LHCN-M2 (cell line): ENCODE results near the gene IGF2R. TPM values are rescaled to one million over a fixed set of nuclear protein-coding genes. Genes with fewer than 3 reads are reported as not detected.
A peak's percentile ranks its signal among the peaks of the same experiment; 100 is the strongest.
"Not testable (repeated sequence)": the region's sequence is repeated elsewhere in the genome, so short reads cannot be mapped to it uniquely, and the experiment has no call there.

Experiments
- DNase-seq: peaks from one replicate; pipeline ENCODE4 v3.0.0-alpha.2; 2012; ENCODE audit warnings: low read depth
- total RNA-seq: library from RNA; depleted of rRNA; stranded (reverse); fragments of >200 nt; gene quantifications from 2 replicates; pipeline ENCODE4 v1.2.3, GENCODE V29; 2014; rRNA removed

IGF2R gene
- total RNA-seq, 1 experiment from 2014 or later: 50.5 TPM

DNA sequence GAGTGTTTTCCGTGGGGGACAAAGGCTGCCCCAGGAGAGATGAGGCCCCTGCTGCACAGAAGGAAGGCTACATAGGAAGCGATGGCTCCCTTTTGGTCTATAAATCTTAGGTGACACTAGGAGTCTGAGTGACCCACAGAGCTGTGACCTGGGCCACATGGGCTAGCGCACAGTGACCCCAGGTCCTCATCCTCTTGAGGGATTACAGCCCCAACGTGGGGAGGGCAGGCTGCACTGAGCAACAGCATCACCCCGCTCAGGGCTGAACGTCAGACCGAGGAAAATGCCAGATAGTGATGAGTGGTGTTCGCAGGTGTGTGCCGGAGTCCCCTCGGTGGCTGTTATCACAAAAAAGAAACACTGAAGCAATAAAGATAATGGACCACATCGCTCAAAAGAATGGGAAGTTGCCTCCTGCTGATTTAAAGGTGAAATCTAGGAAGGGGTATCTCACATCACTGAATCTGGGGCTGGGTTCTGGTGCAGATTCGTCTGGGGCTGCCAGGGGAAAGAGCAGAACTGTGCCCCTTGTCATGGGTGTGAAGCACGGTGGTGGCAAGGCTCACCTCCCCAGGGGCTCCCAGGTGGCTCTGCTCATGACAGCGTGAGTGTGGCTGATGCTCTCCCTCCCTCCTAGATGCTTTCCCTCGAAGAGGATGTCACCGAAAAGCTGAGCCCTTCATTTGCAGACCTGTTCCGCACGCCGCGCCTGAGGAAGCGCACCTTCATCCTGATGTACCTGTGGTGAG, 167.2 kb downstream of the IGF2R start:
- no peak for DNase-seq

DNA sequence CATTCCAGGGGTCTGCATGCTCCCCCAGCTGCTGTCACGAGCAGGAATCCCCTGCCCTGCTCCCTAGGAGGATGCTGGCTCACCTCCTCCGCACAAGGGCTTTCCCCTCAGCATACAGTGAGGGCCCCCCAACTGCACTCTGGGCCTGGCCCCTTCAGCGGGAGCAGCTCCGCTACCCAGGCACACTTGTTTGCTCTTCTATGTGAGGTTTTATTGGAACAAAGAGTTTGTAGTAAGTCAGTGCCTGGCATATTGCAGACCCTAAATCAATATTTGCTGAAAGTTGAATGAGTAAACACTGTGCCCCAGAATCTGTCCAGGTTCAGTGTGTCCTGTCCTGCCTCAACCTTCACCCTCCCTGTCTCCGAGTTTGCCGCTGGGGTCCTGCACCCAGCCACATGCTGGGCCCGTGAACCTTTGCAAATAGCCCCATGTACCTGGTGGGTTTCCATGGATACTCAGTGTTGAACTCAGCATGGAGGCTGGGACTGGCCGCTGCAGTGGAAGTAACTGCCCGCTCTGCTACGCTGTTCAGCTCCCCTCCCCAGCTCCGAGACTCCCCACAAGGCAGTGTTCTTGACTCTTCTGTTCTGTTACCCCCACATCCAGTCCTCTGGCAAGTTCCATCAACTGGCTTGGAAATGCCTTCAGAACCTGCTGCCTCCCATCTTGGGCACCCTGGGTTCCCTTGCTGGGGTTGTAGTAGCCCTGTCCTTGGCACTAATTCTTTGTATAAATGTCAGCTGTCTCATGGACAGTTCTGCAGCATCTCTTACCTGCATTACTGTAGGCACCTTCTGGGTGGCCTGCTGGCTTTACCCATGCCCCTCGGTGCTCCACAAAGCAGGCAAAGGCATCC, 168.5 kb downstream of the IGF2R start:
- no peak for DNase-seq

DNA sequence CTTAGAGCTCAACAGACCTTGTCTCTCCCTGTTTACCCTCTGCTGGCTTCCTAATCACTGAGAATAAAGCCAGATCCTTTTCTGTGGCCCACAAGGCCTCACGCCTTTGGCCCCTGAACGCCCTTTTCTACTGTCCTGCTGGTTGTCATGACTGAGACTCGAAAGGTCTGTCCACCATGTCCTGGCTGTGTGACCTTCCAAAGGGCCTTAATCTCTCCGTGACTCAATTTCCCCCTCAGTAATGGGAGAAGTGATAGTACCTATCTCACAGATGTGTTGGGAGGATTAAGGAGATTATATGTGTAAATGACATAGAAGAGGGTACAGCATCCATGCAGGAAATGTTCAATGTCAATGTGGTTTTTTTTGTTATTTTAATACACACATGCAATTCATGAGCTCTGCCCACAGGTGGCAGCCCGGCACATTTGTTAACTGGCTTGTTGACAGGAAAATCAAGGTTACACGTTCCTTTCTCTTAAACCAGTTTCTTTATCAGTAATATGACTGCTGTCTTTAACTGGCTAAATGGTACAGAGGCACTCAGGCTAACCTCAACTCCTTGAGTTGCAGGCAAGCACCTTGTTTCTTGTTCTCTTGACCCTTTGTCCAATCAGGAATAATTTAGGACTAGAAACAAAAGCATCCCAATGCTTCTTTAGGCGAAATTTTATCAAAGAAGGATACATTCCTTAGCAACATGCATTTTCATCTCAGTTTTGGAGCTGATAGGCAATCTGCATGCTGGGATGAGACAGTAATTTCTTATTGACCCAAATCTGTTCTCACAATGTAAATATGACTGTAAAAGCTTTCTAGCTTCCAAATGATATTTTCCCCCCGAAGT, 169.3 kb downstream of the IGF2R start:
- peak; percentile 53 for DNase-seq

DNA sequence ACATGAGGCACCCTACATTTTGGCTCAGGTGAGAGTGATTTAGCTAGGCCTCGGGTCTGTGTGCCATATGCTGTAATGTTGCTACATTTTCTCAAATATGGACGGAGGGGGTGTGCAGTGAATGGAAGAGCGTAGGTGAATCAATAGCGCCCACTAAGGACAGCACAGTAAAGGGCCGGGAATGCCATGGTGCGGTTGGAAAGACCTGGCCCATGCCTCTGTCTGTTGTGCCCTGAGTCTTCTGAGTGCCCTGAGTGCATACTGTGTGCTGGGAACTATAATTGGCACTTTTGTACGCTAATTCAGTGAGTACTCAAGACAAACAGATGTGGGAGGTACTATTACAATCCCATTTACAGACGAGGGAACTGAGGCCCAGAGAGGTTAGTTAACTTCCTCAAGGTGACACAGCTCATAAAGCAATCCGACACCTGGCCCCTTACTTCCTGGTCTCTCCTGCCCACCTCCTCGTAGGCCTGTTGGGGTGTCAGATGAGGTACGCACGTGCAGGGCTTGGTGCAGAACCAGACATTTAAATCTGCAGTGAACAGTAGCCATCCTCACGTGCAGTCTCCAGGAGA, 170.0 kb downstream of the IGF2R start:
- DNase-seq: no peak

DNA sequence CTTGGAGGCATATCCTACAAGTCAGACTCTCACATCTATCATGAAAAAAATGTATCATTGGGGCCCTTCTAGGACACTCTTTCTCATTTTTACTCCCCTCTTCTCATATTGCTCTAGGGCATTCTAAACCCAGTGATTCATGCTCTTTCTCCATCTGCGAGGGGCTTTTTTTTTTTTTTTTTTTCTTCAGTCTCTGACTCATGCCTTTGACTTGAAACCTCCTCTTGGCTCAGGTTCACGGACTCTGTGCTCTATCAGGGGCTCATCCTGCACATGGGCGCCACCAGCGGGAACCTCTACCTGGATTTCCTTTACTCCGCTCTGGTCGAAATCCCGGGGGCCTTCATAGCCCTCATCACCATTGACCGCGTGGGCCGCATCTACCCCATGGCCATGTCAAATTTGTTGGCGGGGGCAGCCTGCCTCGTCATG, 170.6 kb downstream of the IGF2R start:
- DNase-seq: peak; percentile 84

DNA sequence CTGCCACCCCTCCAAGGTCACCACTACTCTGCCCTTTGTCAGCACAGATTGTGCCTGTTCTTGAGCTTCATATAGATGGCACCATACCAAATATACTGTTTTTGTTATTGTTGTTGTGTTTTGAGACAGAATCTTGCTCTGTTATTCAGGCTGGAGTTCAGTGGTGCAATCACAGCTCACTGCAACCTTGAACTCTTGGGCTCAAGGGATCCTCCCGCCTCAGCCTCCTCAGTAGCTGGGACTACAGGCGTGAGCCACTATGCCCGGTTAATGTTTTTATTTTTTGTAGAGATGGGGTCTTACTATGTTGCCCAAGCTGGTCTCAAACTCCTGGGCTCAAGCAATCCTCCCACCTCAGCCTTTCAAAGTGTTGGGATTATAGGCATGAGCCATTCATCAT, 171.6 kb downstream of the IGF2R start:
- DNase-seq: not testable (repeated sequence)

DNA sequence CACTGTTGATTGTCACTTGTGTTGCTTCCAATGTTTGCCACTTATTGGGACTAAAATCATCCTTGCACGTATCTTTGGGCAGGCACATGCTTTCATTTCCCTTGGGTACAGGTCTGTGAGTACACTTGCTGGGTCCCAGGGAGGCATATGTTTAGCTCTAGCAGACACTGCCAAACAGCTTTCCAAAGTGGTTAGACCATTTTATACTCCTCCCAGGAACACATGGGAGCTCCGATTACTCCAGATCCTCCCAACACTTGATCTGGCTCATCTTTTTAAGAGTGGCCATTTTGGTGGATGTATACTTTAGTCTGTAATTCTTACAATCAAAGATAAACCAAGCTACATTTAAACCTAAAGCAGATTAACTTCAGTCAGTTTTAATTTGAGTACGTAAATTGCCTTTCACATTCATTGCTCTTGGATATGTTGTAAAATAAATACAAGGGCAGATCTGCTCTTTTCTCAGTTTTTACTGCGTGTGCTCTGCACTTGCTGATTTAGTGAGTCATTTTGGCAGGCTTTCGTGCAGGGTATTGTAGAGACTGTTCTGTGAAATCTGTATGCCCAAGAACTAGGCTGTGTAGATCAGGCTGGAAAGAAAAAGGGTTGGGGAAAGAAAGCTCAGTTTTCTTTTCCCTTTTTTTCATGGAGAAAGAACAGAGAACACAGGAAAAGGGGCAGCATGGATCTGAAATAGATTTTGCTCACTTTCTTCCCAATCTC, 172.3 kb downstream of the IGF2R start:
- peak; percentile 65 for DNase-seq

DNA sequence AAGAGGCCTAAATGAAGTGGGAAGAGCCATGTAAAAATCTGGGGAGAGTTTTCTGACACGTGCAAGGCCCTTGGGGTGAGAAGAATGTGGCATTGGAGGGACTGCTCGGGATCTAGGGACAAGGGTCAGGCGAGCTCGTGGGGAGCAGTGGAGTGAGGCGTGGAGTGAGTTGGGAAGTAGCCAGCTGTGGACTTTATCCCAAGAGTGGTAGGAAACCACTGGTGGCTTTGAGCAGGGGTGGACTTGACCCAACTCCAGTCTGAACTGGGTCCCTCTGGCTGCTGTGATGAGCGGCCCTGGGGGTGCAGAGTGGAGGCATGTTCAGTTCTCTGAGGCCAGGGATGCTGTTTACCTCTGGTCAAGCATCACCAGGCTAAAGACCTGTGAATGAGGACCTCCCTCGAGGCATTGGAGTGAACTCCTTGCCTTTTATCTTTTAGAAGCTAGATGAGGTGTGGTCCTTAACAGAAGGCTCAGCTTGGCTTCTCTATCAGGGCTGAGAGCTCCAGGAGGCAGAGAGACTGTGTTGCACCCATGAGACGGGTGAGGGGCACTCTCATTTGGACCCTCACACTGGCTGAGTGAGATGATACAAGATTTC, 173.3 kb downstream of the IGF2R start:
- no peak for DNase-seq

DNA sequence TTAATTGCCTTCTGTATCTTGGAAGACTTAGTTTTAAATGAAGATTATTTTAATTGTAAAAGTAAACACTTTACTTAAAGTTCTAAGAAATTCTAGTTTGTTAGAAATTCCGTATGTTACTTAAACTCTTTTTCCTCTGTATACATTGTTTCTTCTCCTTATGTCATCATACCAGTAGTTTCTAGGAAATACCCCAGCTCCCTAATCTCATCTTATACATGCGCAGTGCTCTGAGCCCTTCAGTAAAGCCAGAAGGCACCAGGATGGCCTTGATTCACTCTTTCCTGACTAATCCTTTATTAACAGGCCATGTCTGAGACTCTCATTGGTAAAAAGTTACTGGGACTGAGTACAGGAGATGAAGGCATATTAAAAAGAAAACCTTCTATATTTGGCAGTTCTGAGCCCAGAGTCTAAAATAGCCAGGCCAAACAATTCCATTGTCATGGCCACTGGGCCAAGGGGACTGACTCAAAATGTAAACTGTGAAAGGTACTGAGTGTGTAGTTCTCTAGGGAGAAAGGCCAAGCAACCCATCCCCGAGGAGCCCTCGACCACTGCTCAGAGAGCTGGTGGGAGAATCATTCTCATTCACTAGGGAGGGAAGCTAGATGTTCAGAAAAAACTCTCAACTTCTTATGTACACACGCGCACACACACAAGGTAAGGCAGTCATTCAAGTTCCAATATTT, 177.7 kb downstream of the IGF2R start:
- no peak for DNase-seq

DNA sequence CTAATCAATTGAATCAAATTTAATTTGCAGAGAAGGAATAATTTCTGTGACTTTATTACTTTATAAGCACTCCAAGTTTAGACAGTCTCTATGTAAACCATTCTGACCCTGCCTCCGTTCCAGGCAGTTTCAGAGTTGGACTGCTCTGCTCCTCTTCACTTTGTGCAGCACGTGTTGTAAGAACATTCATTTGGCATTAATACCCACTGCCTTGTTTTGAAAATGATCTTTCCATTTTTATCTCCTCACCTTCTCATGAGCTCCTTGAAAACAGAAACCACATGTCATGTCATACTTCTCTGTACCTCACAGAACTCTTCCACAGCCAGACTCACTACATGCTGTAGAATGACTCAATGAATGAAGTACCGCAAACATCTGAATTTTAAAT, 178.3 kb downstream of the IGF2R start:
- no peak for DNase-seq

DNA sequence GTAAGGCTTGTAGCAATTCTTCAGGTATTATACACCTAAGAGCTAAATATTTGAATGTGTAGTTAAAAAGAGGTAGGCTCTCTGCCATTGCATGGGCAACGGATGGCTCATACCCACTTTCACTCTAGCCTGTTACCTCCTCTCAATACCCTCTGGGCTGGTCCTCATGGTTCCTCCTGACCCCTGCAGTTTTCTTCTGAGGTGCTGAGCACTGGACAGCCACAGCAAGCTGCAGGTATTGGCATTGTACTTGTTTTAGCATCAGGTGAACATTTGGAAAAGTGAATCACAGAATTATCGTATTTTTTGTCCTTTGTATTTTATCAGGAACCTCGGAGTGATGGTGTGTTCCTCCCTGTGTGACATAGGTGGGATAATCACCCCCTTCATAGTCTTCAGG, 185.6 kb downstream of the IGF2R start:
- no peak for DNase-seq

DNA sequence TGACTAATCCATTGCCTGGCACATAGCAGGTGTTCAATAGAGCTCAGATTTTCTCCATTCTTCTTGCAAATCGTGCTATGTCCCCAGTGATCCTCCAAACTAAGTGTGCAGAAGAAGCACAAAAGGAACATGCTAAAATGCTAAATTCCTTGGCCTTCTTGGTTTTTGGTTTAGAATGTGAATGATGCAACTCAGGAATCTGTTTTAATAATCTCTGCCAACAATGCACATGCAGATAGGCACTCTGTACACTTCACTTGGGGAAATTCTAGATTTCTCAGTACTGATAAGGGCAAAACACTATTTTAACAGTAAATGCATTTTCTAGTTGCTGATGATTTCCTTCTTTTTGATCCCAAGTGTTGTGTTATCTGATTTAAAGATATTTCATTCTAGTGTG, 188.0 kb downstream of the IGF2R start:
- DNase-seq: no peak

DNA sequence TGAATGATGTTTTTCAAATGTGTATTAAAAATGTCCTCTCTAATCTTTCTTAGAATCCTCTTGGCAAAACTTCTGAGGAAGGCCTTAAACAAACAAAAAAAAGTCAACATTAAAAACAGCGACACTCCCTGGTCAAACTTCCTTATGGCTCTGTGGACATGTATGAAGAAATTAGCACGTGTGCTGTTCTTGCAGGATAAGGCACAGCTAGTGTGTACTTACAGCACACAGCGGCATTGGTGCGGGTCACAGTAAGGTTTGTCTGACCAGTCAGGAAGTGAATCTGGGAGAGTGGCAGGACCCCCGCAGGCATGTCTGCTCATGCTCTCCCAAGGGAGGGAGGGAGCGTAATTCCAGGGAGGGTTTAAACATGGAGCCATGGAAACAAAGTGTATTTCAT, 191.6 kb downstream of the IGF2R start:
- DNase-seq: peak; percentile 14

Other genes starting within 250 kb of the IGF2R start
- gene WTAP, start 241.6 kb upstream of the IGF2R start, total RNA-seq: 81.4 and 90.3 TPM in 2 replicates
- 24.2 and 27.4 TPM in 2 replicates for gene ACAT2, start 207.0 kb upstream of the IGF2R start, total RNA-seq
- gene TCP1, start 179.5 kb upstream of the IGF2R start, total RNA-seq: 339 and 384 TPM in 2 replicates
- gene MRPL18, start 178.6 kb upstream of the IGF2R start, total RNA-seq: 95.2 and 111 TPM in 2 replicates
- gene PNLDC1, start 168.8 kb upstream of the IGF2R start, total RNA-seq: not detected in 2 replicates
- gene MAS1, start 78.1 kb upstream of the IGF2R start, total RNA-seq: not detected in 2 replicates
- gene SLC22A1, start 152.7 kb downstream of the IGF2R start, total RNA-seq: 0.17 and 0.19 TPM in 2 replicates